SK-N-SH (cell line): ENCODE data around the gene PPP1R12C.

Experiments
- CTCF ChIP-seq: fragments of 200-600 bp; sonication (generic); IDR thresholded peaks from 2 replicates; pipeline ENCODE4 v1.6.1; 2017; ENCODE audit warnings: antibody characterized with exemption, mild to moderate bottlenecking, moderate library complexity
- SIN3A ChIP-seq: IDR thresholded peaks from 2 replicates; pipeline ENCODE4 v1.6.1; 2012; ENCODE audit warnings: low read depth, mild to moderate bottlenecking, low read length, moderate library complexity, borderline replicate concordance
- TAF1 ChIP-seq: IDR thresholded peaks from 2 replicates; pipeline ENCODE4 v1.6.1; 2012; ENCODE audit warnings: low read depth, mild to moderate bottlenecking, low read length, moderate library complexity, borderline replicate concordance
- USF1 ChIP-seq: IDR thresholded peaks from 2 replicates; pipeline ENCODE4 v1.4.0; 2012; ENCODE audit warnings: low read depth, borderline replicate concordance

GRCh38 chr19:55082020-55082851 lies 35.2 kb downstream of the PPP1R12C start:
- no peak for TF ChIP-seq USF1
- no peak for TF ChIP-seq CTCF
- TF ChIP-seq SIN3A = no peak
- no peak for TF ChIP-seq TAF1
